Parathyroid adenoma (tissue), 2 donors: Measurements from ENCODE around the gene PPM1F.

Source experiments
- H2AFZ ChIP-seq: fragments of 300-600 bp; sonication (generic); one replicate; pipeline ENCODE4 v1.7.0; 2017; ENCODE audit warnings: antibody characterized with exemption, mild to moderate bottlenecking
- H3K27ac ChIP-seq: fragments of 300-600 bp; sonication (generic); one replicate; pipeline ENCODE4 v1.7.0; 2017
- H3K27me3 ChIP-seq: fragments of 300-600 bp; sonication (generic); one replicate; pipeline ENCODE4 v1.7.0; 2017; ENCODE audit warnings: low read length; ENCODE audit not compliant: control insufficient read depth, insufficient read depth
- H3K36me3 ChIP-seq: fragments of 300-600 bp; sonication (generic); one replicate; pipeline ENCODE4 v1.7.0; 2017; ENCODE audit warnings: low read length; ENCODE audit not compliant: control insufficient read depth, insufficient read depth
- H3K4me1 ChIP-seq: fragments of 300-600 bp; sonication (generic); one replicate; pipeline ENCODE4 v1.7.0; 2017; ENCODE audit warnings: control low read depth
- H3K4me2 ChIP-seq: fragments of 300-600 bp; sonication (generic); one replicate; pipeline ENCODE4 v1.7.0; 2017; ENCODE audit warnings: low read length
- H3K4me3 ChIP-seq: fragments of 300-600 bp; sonication (generic); one replicate; pipeline ENCODE4 v1.7.0; 2017; ENCODE audit warnings: low read depth, low read length
- H3K79me2 ChIP-seq: fragments of 300-600 bp; sonication (generic); one replicate; pipeline ENCODE4 v1.7.0; 2017; ENCODE audit warnings: control low read depth
- H3K9ac ChIP-seq: fragments of 300-600 bp; sonication (generic); one replicate; pipeline ENCODE4 v1.7.0; 2017; ENCODE audit warnings: mild to moderate bottlenecking
- H3K9me3 ChIP-seq: fragments of 300-600 bp; sonication (generic); one replicate; pipeline ENCODE4 v1.7.0; 2017; ENCODE audit warnings: low read length; ENCODE audit not compliant: control insufficient read depth
- TF ChIP-seq, protein P1 (sequence below): fragments of 300-600 bp; sonication (generic); IDR thresholded peaks from one replicate; pipeline ENCODE4 v1.7.0; 2017; ENCODE audit warnings: antibody characterized with exemption, mild to moderate bottlenecking
- donor health status: primary hyperparathyroidism.

PPM1F gene, protein sequence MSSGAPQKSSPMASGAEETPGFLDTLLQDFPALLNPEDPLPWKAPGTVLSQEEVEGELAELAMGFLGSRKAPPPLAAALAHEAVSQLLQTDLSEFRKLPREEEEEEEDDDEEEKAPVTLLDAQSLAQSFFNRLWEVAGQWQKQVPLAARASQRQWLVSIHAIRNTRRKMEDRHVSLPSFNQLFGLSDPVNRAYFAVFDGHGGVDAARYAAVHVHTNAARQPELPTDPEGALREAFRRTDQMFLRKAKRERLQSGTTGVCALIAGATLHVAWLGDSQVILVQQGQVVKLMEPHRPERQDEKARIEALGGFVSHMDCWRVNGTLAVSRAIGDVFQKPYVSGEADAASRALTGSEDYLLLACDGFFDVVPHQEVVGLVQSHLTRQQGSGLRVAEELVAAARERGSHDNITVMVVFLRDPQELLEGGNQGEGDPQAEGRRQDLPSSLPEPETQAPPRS

GRCh38 chr22:21952586-21953571 is at the start of gene PPM1F:
Gene PPM1F (minus strand): TSS chr22:21952848. CDS start chr22:21946048, 6,800 bp downstream.
- Histone ChIP-seq H3K27me3 (no peaks in the 10 kb centered on the region), H3K79me2 (peaks cover 2% of the 10 kb centered on the region), H3K9me3 (no peaks in the 10 kb centered on the region), H3K4me3 (peak within 1 kb of the TSS; percentile 68), H2AFZ (peak within 1 kb of the TSS; percentile 75), H3K27ac (peak within 1 kb of the TSS; percentile 36), H3K4me1 (peaks cover 2% of the 10 kb centered on the region), H3K4me2 (peak within 1 kb of the TSS; percentile 94), H3K9ac (no peak within 1 kb of the TSS), H3K36me3 (no peaks in the 10 kb centered on the region)
- TF ChIP-seq, protein P1, sequence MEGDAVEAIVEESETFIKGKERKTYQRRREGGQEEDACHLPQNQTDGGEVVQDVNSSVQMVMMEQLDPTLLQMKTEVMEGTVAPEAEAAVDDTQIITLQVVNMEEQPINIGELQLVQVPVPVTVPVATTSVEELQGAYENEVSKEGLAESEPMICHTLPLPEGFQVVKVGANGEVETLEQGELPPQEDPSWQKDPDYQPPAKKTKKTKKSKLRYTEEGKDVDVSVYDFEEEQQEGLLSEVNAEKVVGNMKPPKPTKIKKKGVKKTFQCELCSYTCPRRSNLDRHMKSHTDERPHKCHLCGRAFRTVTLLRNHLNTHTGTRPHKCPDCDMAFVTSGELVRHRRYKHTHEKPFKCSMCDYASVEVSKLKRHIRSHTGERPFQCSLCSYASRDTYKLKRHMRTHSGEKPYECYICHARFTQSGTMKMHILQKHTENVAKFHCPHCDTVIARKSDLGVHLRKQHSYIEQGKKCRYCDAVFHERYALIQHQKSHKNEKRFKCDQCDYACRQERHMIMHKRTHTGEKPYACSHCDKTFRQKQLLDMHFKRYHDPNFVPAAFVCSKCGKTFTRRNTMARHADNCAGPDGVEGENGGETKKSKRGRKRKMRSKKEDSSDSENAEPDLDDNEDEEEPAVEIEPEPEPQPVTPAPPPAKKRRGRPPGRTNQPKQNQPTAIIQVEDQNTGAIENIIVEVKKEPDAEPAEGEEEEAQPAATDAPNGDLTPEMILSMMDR = peak; percentile 57

- Histone ChIP-seq H3K9me3 (no peaks in the 10 kb centered on the region), H2AFZ (no peak overlapping the region), H3K9ac (no peak overlapping the region), H3K4me2 (no peak overlapping the region), H3K27me3 (no peaks in the 10 kb centered on the region), H3K79me2 (no peaks in the 10 kb centered on the region), H3K4me1 (no peaks in the 10 kb centered on the region), H3K36me3 (no peaks in the 10 kb centered on the region), H3K4me3 (no peak overlapping the region), H3K27ac (no peak overlapping the region)
- TF ChIP-seq, protein P1 = no peak
Observed at GRCh38 chr22:22001664-22002525, 49.2 kb upstream of the PPM1F start.

GRCh38 chr22:21998595-21999247 is 46.1 kb upstream of the PPM1F start:
- Histone ChIP-seq H3K79me2 (no peaks in the 10 kb centered on the region), H3K9ac (no peak overlapping the region), H3K36me3 (no peaks in the 10 kb centered on the region), H3K4me2 (no peak overlapping the region), H3K4me1 (no peaks in the 10 kb centered on the region), H3K4me3 (no peak overlapping the region), H3K27me3 (no peaks in the 10 kb centered on the region), H2AFZ (no peak overlapping the region), H3K27ac (no peak overlapping the region), H3K9me3 (no peaks in the 10 kb centered on the region)
- TF ChIP-seq, protein P1 = no peak

DNA sequence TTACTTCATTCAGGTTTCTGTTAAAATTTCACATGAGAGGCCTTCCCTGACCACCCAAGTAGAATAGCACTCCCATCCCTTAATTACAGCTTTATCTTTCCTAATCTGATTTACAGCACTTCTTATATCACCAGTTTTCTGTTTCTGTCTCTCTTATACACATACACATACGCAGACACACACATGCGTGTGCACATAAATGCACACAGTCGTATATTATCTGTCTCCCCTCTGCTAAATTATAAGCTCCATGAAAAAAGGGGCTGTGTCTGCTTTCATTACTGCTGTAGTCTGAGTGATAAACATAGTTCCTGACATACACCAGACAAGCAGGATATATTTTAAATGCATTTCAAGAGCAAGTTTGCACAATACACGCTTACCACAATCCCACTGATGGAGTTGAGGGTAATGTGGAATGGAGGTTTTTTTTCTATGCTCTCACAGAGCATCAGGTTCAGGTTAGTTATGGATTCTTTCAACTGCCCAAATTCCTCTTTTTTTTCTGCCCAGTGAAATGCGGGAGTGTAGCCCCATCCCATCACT is 43.6 kb upstream of the PPM1F start:
- no peaks in the 10 kb centered on the region for H3K79me2 ChIP-seq
- H3K4me1 ChIP-seq = no peaks in the 10 kb centered on the region
- H3K27ac ChIP-seq = no peak overlapping the region
- H3K9ac ChIP-seq = no peak overlapping the region
- H2AFZ ChIP-seq = no peak overlapping the region
- no peaks in the 10 kb centered on the region for H3K36me3 ChIP-seq
- no peak overlapping the region for H3K4me2 ChIP-seq
- H3K9me3 ChIP-seq = no peaks in the 10 kb centered on the region
- H3K27me3 ChIP-seq = no peaks in the 10 kb centered on the region
- no peak overlapping the region for H3K4me3 ChIP-seq
- TF ChIP-seq, protein P1 = no peak
